NCI-H128 (cell line): ENCODE results near the gene CABP1.
A peak's percentile ranks its signal among the peaks of the same experiment; 100 is the strongest.

Experiments
- DNase-seq: peaks from one replicate; lab custom pipeline; 2025; ENCODE audit not compliant: unreplicated experiment; lab: John Stamatoyannopoulos, UW

The CABP1 gene

GRCh38 chr12:120690978-120691377, 50.6 kb downstream of the CABP1 start:
- no peak for DNase-seq

GRCh38 chr12:120692524-120693033, 52.2 kb downstream of the CABP1 start:
- DNase-seq, result no peak

- DNase-seq, result no peak
These were observed 53.4 kb downstream of the CABP1 start for GRCh38 chr12:120693848-120694247.

- DNase-seq, result no peak
These were observed 56.2 kb downstream of the CABP1 start for GRCh38 chr12:120696626-120697025.

GRCh38 chr12:120697344-120697743, 56.9 kb downstream of the CABP1 start:
- DNase-seq, result no peak

- DNase-seq, result no peak
These were observed 58.2 kb downstream of the CABP1 start for GRCh38 chr12:120698665-120699064.

GRCh38 chr12:120699553-120699952, 59.1 kb downstream of the CABP1 start:
- no peak for DNase-seq

- DNase-seq, result no peak
These were observed 60.5 kb downstream of the CABP1 start for GRCh38 chr12:120700886-120701285.

- no peak for DNase-seq
These were observed 62.2 kb downstream of the CABP1 start for GRCh38 chr12:120702637-120703036.

GRCh38 chr12:120703311-120703942, 63.0 kb downstream of the CABP1 start:
- no peak for DNase-seq

GRCh38 chr12:120705618-120706017, 65.2 kb downstream of the CABP1 start:
- no peak for DNase-seq

GRCh38 chr12:120706029-120706428, 65.6 kb downstream of the CABP1 start:
- DNase-seq, result no peak

- no peak for DNase-seq
These were observed 68.2 kb downstream of the CABP1 start for GRCh38 chr12:120708651-120709050.

- DNase-seq, result peak; percentile 19
These were observed 69.8 kb downstream of the CABP1 start, which contains the start of gene UNC119B for GRCh38 chr12:120710031-120710804. Gene UNC119B, plus strand, starts transcription at chr12:120710458. Its CDS starts 17 bp downstream, at chr12:120710475.

GRCh38 chr12:120710805-120711296, 70.4 kb downstream of the CABP1 start:
- no peak for DNase-seq

GRCh38 chr12:120711411-120711810, 71.0 kb downstream of the CABP1 start:
- no peak for DNase-seq

- DNase-seq, result no peak
These were observed 72.2 kb downstream of the CABP1 start for GRCh38 chr12:120712610-120713009.

- peak; percentile 30 for DNase-seq
These were observed 73.5 kb downstream of the CABP1 start for GRCh38 chr12:120713861-120714482.
